GM19351 (cell line): ENCODE measurements around the gene MYBPH.

ENCODE experiments used
- ATAC-seq: cut with Tn5 transposase; IDR thresholded peaks from one replicate; pipeline ENCODE4 v1.9.1; 2021; ENCODE audit warnings: mild to moderate bottlenecking, moderate library complexity; ENCODE audit not compliant: unreplicated experiment

The MYBPH gene

GRCh38 chr1:203180611-203181330 is 5.1 kb upstream of the MYBPH start:
- no peak for ATAC-seq

GRCh38 chr1:203179667-203180005 is 4.0 kb upstream of the MYBPH start:
- ATAC-seq = no peak

GRCh38 chr1:203178821-203179666 is 3.4 kb upstream of the MYBPH start:
- no peak for ATAC-seq

- ATAC-seq = no peak
Measured at GRCh38 chr1:203178083-203178482, 2.5 kb upstream of the MYBPH start.

- ATAC-seq = no peak
Measured at GRCh38 chr1:203177470-203178039, 1.9 kb upstream of the MYBPH start.

GRCh38 chr1:203177036-203177405 is 1.4 kb upstream of the MYBPH start:
- no peak for ATAC-seq

GRCh38 chr1:203176273-203177035 is 828 bp upstream of the MYBPH start:
- no peak for ATAC-seq

- ATAC-seq = no peak
Measured at GRCh38 chr1:203175827-203176241, 208 bp upstream of the MYBPH start.

- ATAC-seq = no peak
Measured at GRCh38 chr1:203174324-203174985, 1.2 kb downstream of the MYBPH start.

- peak; percentile 90 for ATAC-seq
Measured at GRCh38 chr1:203173566-203173965, 2.1 kb downstream of the MYBPH start.

GRCh38 chr1:203173011-203173555 is 2.5 kb downstream of the MYBPH start:
- no peak for ATAC-seq

GRCh38 chr1:203172184-203173010 is 3.2 kb downstream of the MYBPH start:
- no peak for ATAC-seq

GRCh38 chr1:203171341-203172183 is 4.1 kb downstream of the MYBPH start:
- ATAC-seq = no peak

GRCh38 chr1:203170625-203171330 is 4.8 kb downstream of the MYBPH start:
- ATAC-seq = no peak

GRCh38 chr1:203169770-203170520 is 5.7 kb downstream of the MYBPH start:
- no peak for ATAC-seq

GRCh38 chr1:203168991-203169390 is 6.6 kb downstream of the MYBPH start:
- ATAC-seq = no peak

GRCh38 chr1:203168256-203168786 is 7.3 kb downstream of the MYBPH start:
- ATAC-seq = no peak
